Neural progenitor cell (in vitro differentiated cells): ENCODE data around the gene HBS1L. TPM values are rescaled to one million over a fixed set of nuclear protein-coding genes. Genes with fewer than 3 reads are reported as not detected.

Experiments used
- DNase-seq: peaks from one replicate; pipeline ENCODE4 v3.0.0-alpha.2; 2016; ENCODE audit warnings: low spot score
- H2AFZ ChIP-seq: fragments of 200-600 bp; sonication (generic); replicated peaks from 2 replicates; pipeline ENCODE4 v1.6.1; 2016; ENCODE audit warnings: antibody characterized with exemption
- H3F3A ChIP-seq: fragments of 200-600 bp; sonication (generic); 2 replicates; pipeline ENCODE4 v1.6.1; 2016; ENCODE audit warnings: antibody characterized with exemption, low read depth
- H3K27ac ChIP-seq: fragments of 200-600 bp; sonication (generic); 2 replicates; pipeline ENCODE4 v1.5.1; 2016; ENCODE audit warnings: mild to moderate bottlenecking
- H3K27me3 ChIP-seq: fragments of 200-600 bp; sonication (generic); 2 replicates; pipeline ENCODE4 v1.6.1; 2016; ENCODE audit warnings: mild to moderate bottlenecking, moderate library complexity
- H3K36me3 ChIP-seq: fragments of 200-600 bp; sonication (generic); 2 replicates; pipeline ENCODE4 v1.5.1; 2016
- H3K4me1 ChIP-seq: fragments of 200-600 bp; sonication (generic); 2 replicates; pipeline ENCODE4 v1.6.1; 2016; ENCODE audit warnings: mixed run types
- H3K4me2 ChIP-seq: fragments of 200-600 bp; sonication (generic); 2 replicates; pipeline ENCODE4 v1.6.1; 2016
- H3K4me3 ChIP-seq: fragments of 200-600 bp; sonication (generic); 2 replicates; pipeline ENCODE4 v1.5.1; 2016
- H3K79me2 ChIP-seq: fragments of 200-600 bp; sonication (generic); 2 replicates; pipeline ENCODE4 v1.6.1; 2016; ENCODE audit warnings: low read depth
- H3K9ac ChIP-seq: fragments of 200-600 bp; sonication (generic); 2 replicates; pipeline ENCODE4 v1.6.1; 2016
- H3K9me3 ChIP-seq: fragments of 200-600 bp; sonication (generic); 2 replicates; pipeline ENCODE4 v1.5.1; 2016; ENCODE audit warnings: low read depth
- H4K20me1 ChIP-seq: fragments of 200-600 bp; sonication (generic); 2 replicates; pipeline ENCODE4 v1.6.1; 2016; ENCODE audit warnings: low read depth
- H3K27ac Mint-ChIP-seq: 3 replicates; pipeline ENCODE4 v1.8.0; 2021; ENCODE audit warnings: mixed read lengths
- H3K27me3 Mint-ChIP-seq: 2 replicates; pipeline ENCODE4 v1.8.0; 2022; ENCODE audit warnings: low read depth, mild to moderate bottlenecking, inconsistent platforms, moderate library complexity, mixed read lengths; ENCODE audit not compliant: insufficient read depth
- H3K36me3 Mint-ChIP-seq: 3 replicates; pipeline ENCODE4 v1.8.0; 2021; ENCODE audit warnings: mixed read lengths
- H3K4me1 Mint-ChIP-seq: 3 replicates; pipeline ENCODE4 v1.8.0; 2021; ENCODE audit warnings: mixed read lengths
- H3K4me3 Mint-ChIP-seq: 3 replicates; pipeline ENCODE4 v1.8.0; 2021; ENCODE audit warnings: mild to moderate bottlenecking, moderate library complexity, mixed read lengths
- H3K9me3 Mint-ChIP-seq: 3 replicates; pipeline ENCODE4 v1.8.0; 2020; ENCODE audit warnings: mixed read lengths
- CTCF ChIP-seq: fragments of 200-600 bp; sonication (generic); IDR thresholded peaks from 2 replicates; pipeline ENCODE4 v1.5.1; 2017; ENCODE audit warnings: antibody characterized with exemption, mild to moderate bottlenecking
- EZH2 ChIP-seq: fragments of 200-600 bp; sonication (generic); IDR thresholded peaks from 2 replicates; pipeline ENCODE4 v1.6.1; 2017; ENCODE audit warnings: antibody characterized with exemption, mild to moderate bottlenecking, moderate library complexity
- EZH2phosphoT487 ChIP-seq: fragments of 200-600 bp; sonication (generic); IDR thresholded peaks from 2 replicates; pipeline ENCODE4 v1.6.1; 2017; ENCODE audit warnings: antibody characterized with exemption
- total RNA-seq: library from RNA; depleted of rRNA; stranded (reverse); fragments of >200 nt; gene quantifications from 2 replicates; pipeline ENCODE4 v1.2.3, GENCODE V29; 2015; ENCODE audit warnings: low replicate concordance

HBS1L gene
- total RNA-seq, 1 donor from 2014 or later, result 215 TPM

DNA sequence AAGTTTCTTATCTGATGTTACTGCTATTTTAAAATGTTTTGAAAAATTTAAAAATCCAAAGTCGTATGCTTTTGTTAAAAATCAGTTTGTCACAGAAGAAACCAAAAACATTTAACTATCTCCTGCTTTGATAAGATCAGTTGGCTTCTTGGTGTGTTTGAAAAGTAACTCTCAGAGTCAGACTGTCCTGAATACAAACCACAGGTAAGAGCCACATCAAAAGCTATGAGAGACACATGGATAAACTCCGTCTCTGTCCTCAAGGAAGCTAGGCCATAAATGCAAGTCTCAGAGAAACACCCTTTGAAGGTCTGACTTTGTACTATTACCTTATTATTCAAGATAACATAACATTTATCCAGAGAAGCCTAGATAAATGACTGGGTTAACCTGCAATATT, 7.7 kb downstream of the HBS1L start:
- H4K20me1 ChIP-seq, result peaks cover 23% of the 10 kb centered on the region
- Mint-ChIP-seq H3K4me1 (no peaks in the 10 kb centered on the region), H3K4me3 (no peak overlapping the region), H3K27me3 (no peaks in the 10 kb centered on the region), H3K36me3 (peaks cover 13% of the 10 kb centered on the region), H3K27ac (no peak overlapping the region), H3K9me3 (no peaks in the 10 kb centered on the region)
- no peaks in the 10 kb centered on the region for H3K27me3 ChIP-seq
- H3F3A ChIP-seq, result no peaks in the 10 kb centered on the region
- no peak for TF ChIP-seq CTCF
- no peak for TF ChIP-seq EZH2phosphoT487
- no peak for TF ChIP-seq EZH2
- H3K4me1 ChIP-seq, result no peaks in the 10 kb centered on the region
- peaks cover 3% of the 10 kb centered on the region for H3K36me3 ChIP-seq
- DNase-seq, result no peak
- no peak overlapping the region for H3K27ac ChIP-seq
- H3K9ac ChIP-seq, result no peak overlapping the region
- no peaks in the 10 kb centered on the region for H3K9me3 ChIP-seq
- H2AFZ ChIP-seq, result no peak overlapping the region
- H3K4me2 ChIP-seq, result no peak overlapping the region
- no peak overlapping the region for H3K4me3 ChIP-seq
- peaks cover 99% of the 10 kb centered on the region for H3K79me2 ChIP-seq

DNA sequence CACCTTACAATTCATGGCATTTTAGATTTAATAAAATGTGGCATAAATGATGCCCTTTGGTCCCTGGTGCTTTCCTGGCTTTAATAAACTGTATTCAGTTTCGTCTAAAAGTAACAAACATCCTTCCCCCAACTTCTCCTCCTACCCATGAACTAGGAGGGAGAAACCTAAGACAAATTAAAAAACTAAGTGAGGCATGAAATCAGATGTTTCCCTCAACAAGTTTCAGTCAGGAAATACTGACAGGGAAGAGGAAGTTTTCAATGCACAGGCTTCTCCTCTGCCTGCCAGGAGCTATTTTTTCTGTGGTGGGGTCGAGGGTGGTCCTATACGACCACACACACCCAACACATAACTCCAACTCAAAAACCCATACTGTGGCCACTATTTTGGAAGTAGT, 10.0 kb downstream of the HBS1L start:
- Histone ChIP-seq H3K79me2 (peaks cover 97% of the 10 kb centered on the region), H3K4me3 (no peak overlapping the region), H4K20me1 (peaks cover 27% of the 10 kb centered on the region), H3K9me3 (no peaks in the 10 kb centered on the region), H3K36me3 (no peaks in the 10 kb centered on the region), H3K4me2 (no peak overlapping the region), H3F3A (no peaks in the 10 kb centered on the region), H3K4me1 (no peaks in the 10 kb centered on the region), H2AFZ (no peak overlapping the region), H3K9ac (no peak overlapping the region), H3K27ac (no peak overlapping the region), H3K27me3 (no peaks in the 10 kb centered on the region)
- H3K9me3 Mint-ChIP-seq, result no peaks in the 10 kb centered on the region
- TF ChIP-seq EZH2phosphoT487 (no peak), CTCF (no peak), EZH2 (no peak)
- H3K4me1 Mint-ChIP-seq, result no peaks in the 10 kb centered on the region
- H3K27ac Mint-ChIP-seq, result no peak overlapping the region
- peaks cover 14% of the 10 kb centered on the region for H3K36me3 Mint-ChIP-seq
- no peak overlapping the region for H3K4me3 Mint-ChIP-seq
- DNase-seq, result no peak
- no peaks in the 10 kb centered on the region for H3K27me3 Mint-ChIP-seq

- H2AFZ ChIP-seq, result no peak overlapping the region
- Mint-ChIP-seq H3K4me1 (no peaks in the 10 kb centered on the region), H3K27ac (no peak overlapping the region), H3K4me3 (no peak overlapping the region), H3K36me3 (peaks cover 15% of the 10 kb centered on the region), H3K9me3 (no peaks in the 10 kb centered on the region), H3K27me3 (no peaks in the 10 kb centered on the region)
- H3K36me3 ChIP-seq, result peaks cover 6% of the 10 kb centered on the region
- no peaks in the 10 kb centered on the region for H3K9me3 ChIP-seq
- H3K4me3 ChIP-seq, result no peak overlapping the region
- no peak for DNase-seq
- peaks cover 95% of the 10 kb centered on the region for H3K79me2 ChIP-seq
- H4K20me1 ChIP-seq, result peaks cover 27% of the 10 kb centered on the region
- no peak overlapping the region for H3K27ac ChIP-seq
- no peaks in the 10 kb centered on the region for H3F3A ChIP-seq
- H3K4me2 ChIP-seq, result no peak overlapping the region
- H3K4me1 ChIP-seq, result no peaks in the 10 kb centered on the region
- H3K27me3 ChIP-seq, result no peaks in the 10 kb centered on the region
- no peak overlapping the region for H3K9ac ChIP-seq
- TF ChIP-seq EZH2 (no peak), EZH2phosphoT487 (no peak), CTCF (no peak)
Measured at GRCh38 chr6:135043846-135044245, 10.8 kb downstream of the HBS1L start.
